ENCODE data around the gene OAS3. TPM values are rescaled to one million over a fixed set of nuclear protein-coding genes. Genes with fewer than 3 reads are reported as not detected.

Gene OAS3
- total RNA-seq, 1 experiment from 2014 or later = 25.5 TPM

- H4K20me1 ChIP-seq (ENCODE audit: low read length) = no peaks in the 10 kb centered on the region
- H3K4me2 ChIP-seq (ENCODE audit: low read length) = no peak overlapping the region
- BruUV-seq (replicated peaks) = no TSS peak
- H3F3A ChIP-seq (ENCODE audit: low read length, unreplicated experiment) = no peaks in the 10 kb centered on the region
- intact Hi-C loops (cut with micrococcal nuclease) = no loop called here
- POLR2A ChIA-PET (ENCODE audit: unreplicated experiment) = no interaction called here
- no peak overlapping the region for H2AFZ ChIP-seq (ENCODE audit: low read length)
- DNase-seq (no peak), ATAC-seq (no peak)
- no peaks in the 10 kb centered on the region for H3K9me3 ChIP-seq (ENCODE audit: low read length)
- H3K9ac ChIP-seq (ENCODE audit: low read length) = no peak overlapping the region
- TF ChIP-seq EZH2phosphoT487 (IDR thresholded peaks at IDR 0.05; ENCODE audit: borderline replicate concordance, low read length) (no peak), CTCF (conservative IDR thresholded peaks at IDR 0.05; ENCODE audit: low read depth, low read length) (no peak), EZH2 (IDR thresholded peaks at IDR 0.05; ENCODE audit: low read length, unreplicated experiment) (no peak)
- no peaks in the 10 kb centered on the region for H3K79me2 ChIP-seq (ENCODE audit: low read length)
- H3K9me2 ChIP-seq (replicated peaks; ENCODE audit: low read length) = no peaks in the 10 kb centered on the region
- CTCF ChIA-PET = interaction anchor here (0.5 kb wide), 1 partner anchor 1136 kb away, joined by 3 read pairs; no protein-coding TSS in a partner anchor
- H3K36me3 ChIP-seq (ENCODE audit: low read depth, low read length) = 0 out of 2 replicates have a peak, but pooled peaks cover 8% of the 10 kb centered on the region
- no peak overlapping the region for H3K27ac ChIP-seq (ENCODE audit: low read length)
- H3K4me1 ChIP-seq (ENCODE audit: insufficient read depth, low read length) = no peaks in the 10 kb centered on the region
- H3K4me3 ChIP-seq (ENCODE audit: low read length) = no peak overlapping the region
- no peaks in the 10 kb centered on the region for H3K27me3 ChIP-seq (ENCODE audit: low read length)
Observed at GRCh38 chr12:112961074-112961473, 22.8 kb downstream of the OAS3 start.

GRCh38 chr12:112961536-112961935 lies 23.3 kb downstream of the OAS3 start:
- no peaks in the 10 kb centered on the region for H4K20me1 ChIP-seq (ENCODE audit: low read length)
- H3K4me2 ChIP-seq (ENCODE audit: low read length) = no peak overlapping the region
- no peak overlapping the region for H3K9ac ChIP-seq (ENCODE audit: low read length)
- DNase-seq = no peak
- H3K4me3 ChIP-seq (ENCODE audit: low read length) = no peak overlapping the region
- H3K9me2 ChIP-seq (replicated peaks; ENCODE audit: low read length) = no peaks in the 10 kb centered on the region
- CTCF ChIA-PET = no interaction called here
- POLR2A ChIA-PET (ENCODE audit: unreplicated experiment) = no interaction called here
- intact Hi-C loops (cut with micrococcal nuclease) = no loop called here
- H3K36me3 ChIP-seq (ENCODE audit: low read depth, low read length) = 0 out of 2 replicates have a peak, but pooled peaks cover 8% of the 10 kb centered on the region
- H3K4me1 ChIP-seq (ENCODE audit: insufficient read depth, low read length) = no peaks in the 10 kb centered on the region
- H3K27ac ChIP-seq (ENCODE audit: low read length) = no peak overlapping the region
- no peak for ATAC-seq
- TF ChIP-seq CTCF (conservative IDR thresholded peaks at IDR 0.05; ENCODE audit: low read depth, low read length) (no peak), EZH2 (IDR thresholded peaks at IDR 0.05; ENCODE audit: low read length, unreplicated experiment) (no peak), EZH2phosphoT487 (IDR thresholded peaks at IDR 0.05; ENCODE audit: borderline replicate concordance, low read length) (no peak)
- H3F3A ChIP-seq (ENCODE audit: low read length, unreplicated experiment) = no peaks in the 10 kb centered on the region
- no TSS peak for BruUV-seq (replicated peaks)
- no peak overlapping the region for H2AFZ ChIP-seq (ENCODE audit: low read length)
- no peaks in the 10 kb centered on the region for H3K79me2 ChIP-seq (ENCODE audit: low read length)
- H3K9me3 ChIP-seq (ENCODE audit: low read length) = no peaks in the 10 kb centered on the region
- no peaks in the 10 kb centered on the region for H3K27me3 ChIP-seq (ENCODE audit: low read length)

GRCh38 chr12:112962561-112962960 lies 24.3 kb downstream of the OAS3 start:
- Histone ChIP-seq H2AFZ (ENCODE audit: low read length) (no peak overlapping the region), H3K4me3 (ENCODE audit: low read length) (no peak overlapping the region), H3K79me2 (ENCODE audit: low read length) (no peaks in the 10 kb centered on the region), H3K27me3 (ENCODE audit: low read length) (no peaks in the 10 kb centered on the region), H3K9me3 (ENCODE audit: low read length) (no peaks in the 10 kb centered on the region), H3K9ac (ENCODE audit: low read length) (no peak overlapping the region), H3K4me1 (ENCODE audit: insufficient read depth, low read length) (no peaks in the 10 kb centered on the region), H3K4me2 (ENCODE audit: low read length) (no peak overlapping the region), H3K27ac (ENCODE audit: low read length) (no peak overlapping the region), H3K36me3 (ENCODE audit: low read depth, low read length) (peaks cover 8% of the 10 kb centered on the region; the same call in 1 of the 2 replicates), H3K9me2 (replicated peaks; ENCODE audit: low read length) (no peaks in the 10 kb centered on the region), H4K20me1 (ENCODE audit: low read length) (no peaks in the 10 kb centered on the region), H3F3A (ENCODE audit: low read length, unreplicated experiment) (no peaks in the 10 kb centered on the region)
- CTCF ChIA-PET = no interaction called here
- DNase-seq (no peak), ATAC-seq (no peak)
- intact Hi-C loops (cut with micrococcal nuclease) = no loop called here
- POLR2A ChIA-PET (ENCODE audit: unreplicated experiment) = no interaction called here
- TF ChIP-seq EZH2 (IDR thresholded peaks at IDR 0.05; ENCODE audit: low read length, unreplicated experiment) (no peak), EZH2phosphoT487 (IDR thresholded peaks at IDR 0.05; ENCODE audit: borderline replicate concordance, low read length) (no peak), CTCF (conservative IDR thresholded peaks at IDR 0.05; ENCODE audit: low read depth, low read length) (no peak)
- BruUV-seq (replicated peaks) = no TSS peak
